NCI-H2196 treated with DMSO at 0.1 percent for 48 hours (cell line): ENCODE data around the gene TRIO.
A peak's percentile ranks its signal among the peaks of the same experiment; 100 is the strongest.

Experiments used
- DNase-seq: peaks from one replicate; lab custom pipeline; 2025; ENCODE audit not compliant: unreplicated experiment; lab: John Stamatoyannopoulos, UW

The TRIO gene

DNA sequence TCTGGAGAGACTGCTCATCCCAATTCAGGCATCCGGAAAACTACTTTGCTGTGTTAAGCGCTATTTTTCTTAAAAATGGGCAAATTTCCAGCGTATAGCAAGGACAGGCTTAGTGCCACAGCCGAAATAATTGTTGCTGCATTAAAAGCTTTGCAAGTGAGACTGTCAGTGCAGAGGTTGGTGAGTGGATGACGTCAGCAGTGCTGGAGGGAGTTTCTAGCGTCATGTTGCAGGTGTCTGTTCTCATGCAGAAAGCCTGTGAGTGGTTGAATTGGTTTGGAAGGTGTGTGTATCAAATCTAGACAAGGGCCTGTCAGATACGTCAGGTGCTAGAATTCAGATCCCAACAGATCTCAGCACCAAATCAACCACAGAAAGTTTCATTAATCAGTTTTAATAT is 204.4 kb downstream of the TRIO start:
- DNase-seq: no peak

DNA sequence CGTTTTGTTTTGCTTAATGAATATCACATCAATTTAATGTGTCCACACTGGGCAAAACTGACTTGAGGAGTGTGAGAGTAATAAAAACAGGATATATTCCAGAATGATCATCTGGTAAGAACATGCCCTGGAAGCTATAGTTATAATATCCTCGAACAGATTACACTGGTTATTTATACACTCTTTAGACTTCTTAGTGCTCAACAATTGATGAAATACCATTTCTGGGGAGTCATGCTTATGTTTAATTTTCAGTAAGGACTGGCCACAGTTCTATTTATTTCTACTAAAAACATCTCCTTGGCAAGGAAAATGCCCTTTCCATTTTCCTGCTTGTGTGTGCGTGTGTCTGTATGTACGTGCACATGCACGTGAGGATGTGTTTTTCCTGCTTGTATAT is 205.0 kb downstream of the TRIO start:
- DNase-seq: no peak

DNA sequence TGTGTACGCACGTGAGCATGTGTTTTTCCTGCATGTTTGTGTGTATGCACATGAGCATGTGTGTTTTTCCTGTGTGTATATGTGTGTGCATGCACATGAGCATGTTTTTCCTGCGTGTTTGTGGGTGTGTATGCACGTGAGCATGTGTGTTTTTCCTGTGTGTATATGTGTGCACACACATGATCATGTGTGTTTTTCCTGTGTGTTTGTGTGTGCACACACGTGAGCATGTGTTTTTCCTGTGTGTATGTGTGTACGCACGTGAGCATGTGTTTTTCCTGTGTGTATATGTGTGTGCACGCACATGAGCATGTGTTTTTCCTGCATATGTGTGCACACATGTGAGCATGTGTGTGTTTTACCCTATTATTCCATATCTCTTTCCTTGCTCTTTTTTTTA is 205.9 kb downstream of the TRIO start:
- no peak for DNase-seq

DNA sequence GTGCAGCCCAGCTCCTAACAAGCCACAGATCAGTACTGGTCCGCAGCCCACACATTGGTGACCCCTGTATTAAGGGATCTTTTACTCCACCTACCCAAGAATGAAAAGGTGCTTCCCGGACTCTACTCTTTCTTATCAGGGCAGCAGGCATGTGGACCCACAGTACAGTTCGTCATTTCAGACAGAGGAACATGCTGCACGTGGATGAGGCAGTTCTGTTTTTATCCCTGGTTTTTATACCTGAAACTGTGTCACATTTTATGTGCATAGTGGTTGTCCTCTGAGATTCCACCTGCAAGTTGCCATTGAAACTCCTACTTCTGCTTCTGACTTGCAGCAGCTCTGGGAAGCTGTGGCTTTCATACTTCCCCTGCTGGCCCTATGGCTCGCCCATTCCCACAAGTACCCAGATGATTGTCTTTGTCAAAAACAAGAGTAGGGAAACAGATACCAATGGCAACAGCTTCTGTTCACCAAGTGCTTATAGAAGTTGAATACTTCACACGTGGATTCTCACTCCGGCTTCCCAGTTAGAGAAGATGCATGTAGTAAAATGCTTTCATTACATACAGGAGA is 208.0 kb downstream of the TRIO start:
- DNase-seq: no peak

DNA sequence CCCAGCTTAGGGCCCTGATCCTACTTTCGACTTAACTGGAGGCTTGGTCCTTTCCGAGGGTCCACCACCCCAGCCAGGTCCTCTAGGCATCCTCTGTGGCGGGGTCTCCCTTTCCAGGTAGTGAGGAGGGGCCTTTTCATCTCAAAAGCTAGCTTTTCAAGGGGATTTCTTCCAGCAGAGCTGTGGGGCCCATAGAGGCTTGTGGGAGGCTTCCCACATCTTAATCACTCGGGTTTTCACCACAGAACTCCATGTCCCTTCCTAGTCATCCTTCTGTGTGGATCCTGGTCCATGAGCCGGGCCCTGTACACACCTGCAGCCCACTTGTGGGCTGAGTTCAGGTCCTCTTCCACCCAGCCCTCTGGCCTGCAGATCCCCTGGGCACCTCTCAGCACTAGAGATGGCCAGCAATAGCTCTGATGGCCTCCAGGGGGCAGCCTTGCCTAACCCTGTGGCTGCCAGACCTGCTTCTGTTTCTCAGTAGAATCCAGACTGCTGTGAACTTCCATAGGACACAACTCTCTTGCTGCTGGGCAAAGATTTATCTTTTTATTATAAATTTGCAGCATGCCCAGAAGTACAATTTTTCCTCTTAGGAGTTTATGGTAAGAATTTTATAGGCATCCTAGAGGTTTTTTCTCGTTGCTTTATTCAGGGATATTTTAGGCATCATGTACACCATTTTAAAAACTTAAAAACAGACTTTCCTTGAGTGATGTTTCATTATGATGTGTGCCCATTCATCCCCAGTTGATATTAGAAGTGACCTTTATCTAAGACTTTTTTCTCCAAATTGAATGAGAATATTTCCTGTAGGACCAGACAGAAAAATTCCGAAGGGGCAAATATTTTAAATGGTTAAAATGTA is 208.9 kb downstream of the TRIO start:
- DNase-seq: peak; percentile 52

DNA sequence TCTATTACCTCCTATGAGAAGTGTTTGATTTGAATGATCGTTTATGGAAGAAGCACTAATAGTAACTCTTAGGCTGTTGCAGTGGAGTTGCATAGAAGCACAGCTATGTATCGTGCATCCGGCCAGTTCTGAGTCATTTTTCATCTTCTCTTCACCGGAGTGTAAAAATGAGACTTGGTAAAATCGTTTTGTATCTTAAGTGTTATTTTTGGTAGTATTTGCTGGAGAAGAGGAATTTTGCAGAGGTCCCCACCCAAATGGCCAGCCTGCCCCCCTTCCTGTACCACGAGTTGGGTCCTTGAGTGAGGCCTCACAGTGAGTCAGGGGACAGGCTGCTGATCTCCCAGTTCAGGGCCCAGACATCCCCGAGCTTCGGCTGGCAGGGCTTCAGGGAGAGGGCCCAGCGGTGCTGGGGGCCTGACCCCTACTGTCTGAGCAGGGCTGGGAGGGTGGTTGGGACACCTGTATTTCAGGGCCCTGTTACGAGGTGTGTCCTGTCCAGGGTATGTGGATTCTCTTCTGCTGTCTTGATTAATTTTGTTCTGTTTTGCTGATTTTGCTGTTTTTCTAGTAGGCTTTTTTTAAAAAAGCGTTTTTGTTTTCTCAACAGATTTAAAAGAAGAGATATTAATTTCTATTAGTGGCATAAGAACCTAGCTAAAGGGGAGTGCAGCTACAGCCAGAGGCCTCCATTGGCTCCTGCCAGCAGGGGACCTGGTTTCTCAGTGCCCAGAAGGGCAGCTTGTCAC is 210.8 kb downstream of the TRIO start:
- no peak for DNase-seq

DNA sequence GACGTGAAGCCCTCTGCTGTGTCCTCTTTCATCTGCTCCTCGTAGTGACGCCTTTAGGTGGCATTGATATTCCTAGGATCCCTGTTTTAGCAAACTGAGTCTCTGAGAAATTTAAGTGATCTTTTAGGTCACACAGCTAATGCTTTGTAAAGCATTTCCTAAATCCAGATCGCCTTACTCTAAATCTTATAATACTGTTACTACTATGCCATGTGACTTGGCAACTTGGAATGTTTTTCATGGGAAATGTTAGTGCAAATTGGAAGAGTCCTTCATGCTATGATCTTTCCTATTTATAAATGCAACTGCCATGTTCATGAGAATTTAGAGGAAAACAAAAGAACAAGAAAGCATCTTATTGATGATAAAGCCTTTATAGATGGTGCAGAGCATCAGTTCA is 212.2 kb downstream of the TRIO start:
- DNase-seq: no peak

DNA sequence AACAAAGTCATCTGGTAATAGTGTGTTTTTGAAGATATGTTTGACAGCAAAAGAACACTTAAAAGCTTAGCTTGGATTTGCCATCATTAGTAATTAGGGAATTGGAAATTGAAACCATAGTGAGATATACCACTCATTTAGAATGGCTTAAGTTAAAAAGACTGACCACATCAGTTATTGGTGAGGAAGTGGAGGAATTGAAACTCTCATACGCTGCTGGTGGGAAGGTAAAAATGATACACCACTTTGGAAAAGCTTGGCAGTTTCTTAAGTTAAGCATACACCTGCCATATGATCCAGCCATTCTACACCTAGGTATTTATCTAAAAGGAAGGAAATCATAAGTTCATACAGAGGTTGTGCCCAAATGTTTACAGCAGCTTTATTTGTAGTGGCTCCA is 213.2 kb downstream of the TRIO start:
- DNase-seq: no peak

DNA sequence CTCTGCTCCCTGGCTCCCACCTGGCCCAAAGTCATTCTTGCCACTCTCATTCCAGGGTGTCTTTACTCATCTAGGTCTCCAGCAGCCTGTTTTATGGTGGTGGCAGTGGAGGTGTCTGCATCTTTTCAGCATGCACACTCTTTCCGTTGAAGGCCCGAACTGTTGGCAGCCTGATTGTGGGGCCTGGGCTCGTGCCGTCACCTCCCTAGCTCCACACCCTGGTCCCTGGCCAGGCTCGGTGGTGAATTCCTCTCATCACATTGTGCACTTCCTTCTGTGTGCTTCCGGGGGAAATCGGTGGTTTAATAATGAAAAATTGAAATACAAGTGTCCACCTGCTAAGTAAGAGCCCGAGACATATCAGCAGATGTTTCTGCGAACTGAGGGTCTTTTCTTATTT is 214.3 kb downstream of the TRIO start:
- DNase-seq: no peak

DNA sequence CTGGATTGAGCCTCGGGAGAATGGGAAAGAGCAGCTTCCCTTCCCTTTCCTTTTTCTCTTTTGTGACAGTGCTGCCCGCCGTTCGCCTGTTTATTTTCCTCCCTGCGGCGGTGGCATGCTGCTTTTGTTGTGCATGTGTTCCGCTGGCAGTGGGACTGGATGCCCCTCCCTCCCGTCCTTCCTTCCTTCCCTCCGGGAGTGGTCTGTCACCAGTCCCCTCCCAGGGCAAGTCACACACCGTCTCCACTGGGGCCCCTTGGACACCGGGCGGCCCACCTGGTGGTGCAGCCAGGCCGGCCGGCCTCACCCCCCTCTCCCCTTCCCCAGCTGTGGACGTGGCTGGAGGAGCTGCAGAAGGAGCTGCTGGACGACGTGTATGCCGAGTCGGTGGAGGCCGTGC is 214.7 kb downstream of the TRIO start:
- no peak for DNase-seq

DNA sequence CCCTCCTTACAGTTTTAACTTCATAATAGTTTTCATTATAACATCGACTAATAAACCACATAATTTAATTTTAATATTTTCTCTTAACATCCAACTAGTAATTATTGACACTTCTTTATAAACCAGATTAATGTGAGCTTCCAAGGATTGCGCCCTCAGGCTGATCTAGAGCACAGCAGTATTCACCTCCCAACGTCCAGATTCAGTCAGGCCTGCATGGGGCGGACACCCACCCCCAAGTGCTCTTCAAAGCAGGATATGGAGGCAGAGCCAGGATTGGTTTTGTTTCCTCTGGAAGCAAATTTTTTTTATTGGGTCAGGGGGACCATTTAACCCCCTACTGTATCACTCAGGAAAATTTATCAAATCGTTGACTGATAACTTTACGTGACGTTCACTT is 215.4 kb downstream of the TRIO start:
- DNase-seq: no peak

DNA sequence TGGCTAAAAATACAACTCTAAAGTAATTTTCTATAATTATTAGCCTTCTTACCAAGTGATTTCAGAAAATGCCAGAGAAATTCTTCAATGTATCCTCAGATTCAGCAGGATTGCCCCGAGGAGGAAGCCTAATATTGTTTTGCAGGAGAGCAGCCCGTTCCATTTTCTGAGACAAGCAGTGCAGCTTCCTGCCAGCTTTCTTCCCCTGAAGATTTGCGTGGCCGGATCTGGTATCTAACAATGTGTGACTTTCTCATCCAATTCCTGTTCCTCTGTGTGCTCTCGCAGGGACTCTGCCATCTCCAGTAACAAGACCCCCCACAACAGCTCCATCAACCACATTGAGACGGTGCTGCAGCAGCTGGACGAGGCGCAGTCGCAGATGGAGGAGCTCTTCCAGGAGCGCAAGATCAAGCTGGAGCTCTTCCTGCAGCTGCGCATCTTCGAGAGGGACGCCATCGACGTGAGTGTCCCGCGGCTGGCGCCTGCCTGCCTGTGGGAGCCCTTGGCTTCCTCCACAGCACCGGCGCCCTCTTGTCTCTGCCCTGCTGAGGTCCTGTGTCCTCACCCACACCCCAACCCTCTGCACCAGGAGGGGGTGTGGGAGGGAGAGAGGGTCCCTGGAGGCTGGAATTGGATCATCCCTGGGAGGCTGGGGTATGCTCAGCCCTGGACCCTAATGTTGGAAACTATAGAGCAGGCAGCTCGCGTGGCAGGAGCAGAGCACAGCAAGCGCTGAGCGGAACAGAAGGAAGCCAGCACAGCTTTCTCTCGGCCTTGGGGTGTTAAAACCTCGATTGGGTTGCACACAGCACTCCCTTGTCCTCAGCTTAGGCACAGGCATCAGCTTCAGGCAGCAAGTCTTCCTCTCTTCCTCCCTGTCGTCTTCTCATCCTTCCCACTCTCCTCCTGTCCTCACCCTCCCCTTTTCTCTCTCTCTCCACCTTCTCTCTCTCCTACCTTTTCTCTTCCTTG is 216.2 kb downstream of the TRIO start:
- no peak for DNase-seq

DNA sequence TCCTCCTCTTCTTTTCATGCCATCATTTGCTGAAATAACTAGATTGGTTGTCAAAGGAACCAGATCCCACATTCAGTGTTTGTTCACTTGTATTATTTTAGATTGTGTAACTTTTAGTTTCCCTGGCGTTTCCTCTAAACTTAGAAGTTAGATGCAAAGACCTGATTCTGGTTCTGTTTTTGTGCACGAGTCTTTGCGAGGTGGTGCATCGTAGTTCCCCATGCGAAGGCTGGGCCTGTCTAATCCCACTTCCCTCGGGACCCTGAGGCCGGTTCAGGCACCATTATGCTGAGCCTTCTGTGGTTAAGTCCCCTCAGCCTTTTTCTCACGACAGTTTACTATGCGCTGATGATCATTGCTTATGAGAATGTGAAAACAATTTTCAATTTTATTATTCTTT is 219.3 kb downstream of the TRIO start:
- no peak for DNase-seq

DNA sequence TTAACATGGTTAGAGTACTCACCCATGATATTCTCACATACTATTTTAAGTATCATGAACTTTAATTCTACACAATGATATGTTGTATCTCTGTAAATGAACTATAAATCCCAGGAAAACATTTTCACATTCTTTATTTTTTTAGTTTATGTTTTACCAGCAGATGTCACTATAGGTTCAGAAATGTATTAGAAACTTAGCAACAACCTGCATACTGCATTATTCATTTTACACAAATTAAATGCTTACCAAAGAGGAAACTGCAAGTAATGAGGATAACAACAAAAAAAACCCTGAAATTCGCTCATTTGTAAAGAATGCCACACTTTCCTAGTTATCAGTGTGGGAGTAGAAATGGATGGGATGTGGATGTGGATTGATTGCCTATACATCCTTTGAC is 221.0 kb downstream of the TRIO start:
- no peak for DNase-seq

DNA sequence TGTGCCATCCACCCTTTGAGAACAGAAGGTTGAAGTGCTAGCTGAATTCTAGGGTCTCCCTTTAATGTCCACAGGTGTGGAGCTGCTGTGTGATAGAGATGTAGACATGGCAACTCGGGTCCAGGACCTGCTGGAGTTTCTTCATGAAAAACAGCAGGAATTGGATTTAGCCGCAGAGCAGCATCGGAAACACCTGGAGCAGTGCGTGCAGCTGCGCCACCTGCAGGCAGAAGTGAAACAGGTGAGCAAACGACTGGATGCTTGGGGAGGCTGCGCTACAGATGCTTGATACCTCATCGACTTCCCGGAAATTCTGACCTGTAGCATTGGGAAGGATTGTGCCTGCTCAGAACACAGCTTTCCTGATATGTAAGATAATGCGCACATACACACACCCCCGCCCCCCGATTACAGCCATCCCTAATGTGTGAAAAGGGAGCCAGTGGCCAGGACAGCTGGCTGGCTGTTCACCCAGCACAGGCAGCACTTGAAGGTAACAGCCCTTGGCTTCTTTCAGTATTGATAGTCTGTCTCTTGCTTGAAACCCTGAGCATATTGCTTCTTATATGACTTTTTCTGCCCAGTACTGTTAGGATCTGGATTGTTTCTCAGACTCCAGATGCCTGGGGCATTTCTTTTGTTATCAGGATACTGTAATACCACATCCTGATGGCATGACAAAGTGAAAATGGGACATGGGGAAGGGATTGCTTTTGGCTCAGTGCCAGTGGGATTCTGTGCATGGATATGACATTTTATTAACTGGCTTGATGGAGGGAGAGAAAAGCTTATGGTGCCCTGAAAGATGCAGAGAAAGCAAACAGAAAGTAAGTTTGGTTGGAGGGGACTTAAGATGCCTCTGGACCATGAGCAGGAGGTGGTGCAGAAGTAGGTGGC is 221.7 kb downstream of the TRIO start:
- DNase-seq: no peak

DNA sequence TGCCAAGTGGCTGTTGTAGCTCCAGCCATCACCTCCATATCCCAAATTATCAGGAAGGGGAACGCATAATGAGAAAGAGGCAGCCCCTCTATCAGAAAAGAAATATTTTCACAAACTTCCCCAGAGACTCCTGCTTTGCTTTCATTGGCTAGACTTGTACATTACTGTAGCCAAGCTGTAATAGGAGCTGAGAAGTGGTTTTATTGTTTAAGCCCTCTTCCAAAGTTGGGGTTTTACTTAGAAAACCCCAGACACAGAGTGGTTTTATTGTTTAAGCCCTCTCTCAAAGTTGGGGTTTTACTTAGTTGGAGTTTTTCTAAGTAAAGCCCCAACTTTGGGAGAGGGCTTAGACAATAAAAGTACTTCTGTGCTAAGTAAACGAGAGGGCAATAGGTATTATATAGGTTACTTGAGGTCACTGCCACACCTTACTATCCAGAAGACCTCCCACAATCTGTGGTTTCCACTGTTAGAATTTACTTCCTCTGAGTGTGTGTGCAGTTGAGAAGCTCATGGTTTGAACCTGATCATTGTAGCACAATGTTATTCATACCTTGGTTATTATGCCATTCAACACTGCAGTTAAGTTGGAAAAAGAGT is 222.8 kb downstream of the TRIO start:
- no peak for DNase-seq

DNA sequence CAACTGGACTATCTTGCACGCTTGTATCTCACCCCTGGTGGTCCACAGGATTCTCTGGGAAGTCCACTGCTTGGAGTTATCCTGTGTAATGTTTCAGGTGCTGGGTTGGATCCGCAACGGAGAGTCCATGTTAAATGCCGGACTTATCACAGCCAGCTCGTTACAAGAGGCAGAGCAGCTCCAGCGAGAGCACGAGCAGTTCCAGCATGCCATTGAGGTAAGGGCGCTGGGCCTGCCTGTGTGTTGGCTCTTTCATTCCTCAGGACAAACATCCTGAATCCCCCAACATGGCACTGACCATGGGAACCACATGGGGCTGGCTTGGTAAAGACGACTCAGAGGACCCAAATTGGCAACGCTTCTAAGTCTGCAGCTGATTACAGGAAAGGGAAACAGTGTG is 223.6 kb downstream of the TRIO start:
- DNase-seq: no peak

DNA sequence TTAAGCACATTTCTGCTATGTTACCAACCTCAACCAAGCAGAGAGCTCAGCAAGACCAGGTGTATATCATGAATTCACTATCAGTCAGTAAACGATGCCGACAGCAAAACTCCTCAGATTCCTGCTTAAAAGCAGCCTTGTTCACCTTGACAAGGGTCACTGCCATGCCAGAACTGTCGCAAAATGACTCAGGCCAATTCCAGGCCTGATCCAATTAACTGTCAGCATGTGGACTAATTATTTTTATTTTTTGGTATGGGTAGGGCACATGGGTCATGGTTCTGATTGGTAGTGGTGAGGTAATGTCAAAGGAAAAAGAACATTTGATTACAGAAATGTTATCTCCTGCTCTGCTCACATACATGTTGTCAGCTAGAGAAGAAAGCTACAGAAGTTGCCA is 224.2 kb downstream of the TRIO start:
- DNase-seq: no peak

DNA sequence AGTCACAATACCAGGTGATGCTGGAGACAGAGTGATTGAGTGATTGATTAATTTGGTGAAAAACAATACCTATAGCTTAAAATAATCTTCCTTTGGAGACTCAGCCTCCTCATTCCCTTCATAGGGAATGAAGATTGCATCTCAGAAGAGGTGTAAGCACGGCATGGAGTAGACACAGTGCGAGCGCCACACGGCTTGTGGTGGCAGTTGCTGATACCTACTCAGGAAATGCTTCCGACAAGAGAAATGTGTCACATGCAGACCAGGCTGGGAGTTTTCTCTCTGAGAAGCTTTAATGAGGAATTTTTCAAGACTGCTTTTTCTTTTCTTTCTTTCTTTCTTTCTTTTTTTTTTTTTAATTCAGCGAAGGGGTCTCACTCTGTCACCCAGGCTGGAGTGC is 226.6 kb downstream of the TRIO start:
- DNase-seq: no peak

DNA sequence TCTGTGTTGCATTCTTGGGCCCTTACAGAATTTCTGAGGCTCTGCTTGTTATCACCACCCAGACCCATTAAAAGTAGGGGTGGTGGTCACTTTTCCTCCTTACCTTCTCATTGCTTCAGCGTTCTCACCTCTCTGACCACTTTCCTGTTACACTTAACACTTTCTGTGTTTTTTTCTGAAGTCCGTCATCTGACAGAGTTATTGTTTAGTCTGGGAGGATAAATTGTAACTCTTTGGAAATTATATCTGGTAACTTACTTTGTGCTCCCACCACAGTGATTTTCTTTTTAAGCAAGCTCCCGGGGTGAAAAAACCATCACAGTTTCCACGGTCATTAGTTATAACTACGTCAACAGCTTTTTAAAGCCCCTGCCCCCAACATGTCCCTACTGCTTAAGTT is 227.2 kb downstream of the TRIO start:
- no peak for DNase-seq
